Erythroblast (primary cell): ENCODE results near the gene FAM114A1.

Experiments
- GATA1 ChIP-seq: IDR thresholded peaks from 2 replicates; pipeline ENCODE4 v1.6.1; 2011; ENCODE audit warnings: low read depth, mild to moderate bottlenecking, control low read depth, low read length, moderate library complexity
- POLR2A ChIP-seq: IDR thresholded peaks from 2 replicates; pipeline ENCODE4 v1.6.1; 2011; ENCODE audit warnings: mild to moderate bottlenecking, low read length

DNA sequence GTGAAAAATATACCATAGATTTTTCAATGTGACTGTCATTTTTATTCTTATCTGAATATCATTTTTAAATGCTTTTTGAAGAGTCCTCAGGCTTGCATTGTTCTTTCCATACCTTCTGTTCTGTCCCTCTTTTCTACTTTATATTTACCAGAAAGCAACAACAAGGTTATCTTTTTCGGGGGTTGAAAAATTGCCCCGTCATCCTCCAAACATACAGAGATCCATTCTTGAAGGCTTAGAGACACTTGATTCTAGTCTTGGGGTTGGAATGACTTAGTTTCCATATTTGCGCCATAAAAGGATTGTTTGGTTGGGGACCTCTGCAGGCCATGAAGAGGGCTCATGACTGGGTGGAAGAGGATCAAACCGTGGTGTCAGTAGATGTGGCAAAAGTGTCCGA, 63.5 kb downstream of the FAM114A1 start:
- TF ChIP-seq POLR2A (no peak), GATA1 (no peak)
